ENCODE measurements around the gene MED12L. TPM values are rescaled to one million over a fixed set of nuclear protein-coding genes. Genes with fewer than 3 reads are reported as not detected.

The MED12L gene
- total and polyA plus RNA-seq, 10 of the 15 experiments (the other 5 are each of a cell fraction or from before 2014, with no cell fraction given), result 0.01 to 0.06 (median 0.03) TPM; not detected in 2

DNA sequence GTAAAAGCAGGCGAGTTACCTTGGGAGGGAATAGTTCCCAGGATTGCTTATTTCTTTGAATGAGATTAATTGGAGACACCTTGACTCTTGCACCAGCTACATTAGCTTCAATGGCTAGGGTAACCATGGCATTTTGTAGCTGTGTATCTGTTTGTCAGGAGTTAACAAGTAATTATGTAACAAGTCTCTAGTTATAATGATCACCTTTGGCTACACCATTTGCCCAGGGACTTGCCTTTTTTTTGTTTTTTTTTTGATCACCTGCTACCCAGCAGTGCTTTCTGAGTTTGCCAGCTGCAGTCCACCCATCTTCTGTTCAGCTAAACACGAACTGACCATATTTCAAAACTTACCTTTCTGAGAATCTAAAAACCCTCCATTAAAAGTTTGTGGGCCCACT, 2.2 kb downstream of the MED12L start (continued):
- TF ChIP-seq, protein P1, sequence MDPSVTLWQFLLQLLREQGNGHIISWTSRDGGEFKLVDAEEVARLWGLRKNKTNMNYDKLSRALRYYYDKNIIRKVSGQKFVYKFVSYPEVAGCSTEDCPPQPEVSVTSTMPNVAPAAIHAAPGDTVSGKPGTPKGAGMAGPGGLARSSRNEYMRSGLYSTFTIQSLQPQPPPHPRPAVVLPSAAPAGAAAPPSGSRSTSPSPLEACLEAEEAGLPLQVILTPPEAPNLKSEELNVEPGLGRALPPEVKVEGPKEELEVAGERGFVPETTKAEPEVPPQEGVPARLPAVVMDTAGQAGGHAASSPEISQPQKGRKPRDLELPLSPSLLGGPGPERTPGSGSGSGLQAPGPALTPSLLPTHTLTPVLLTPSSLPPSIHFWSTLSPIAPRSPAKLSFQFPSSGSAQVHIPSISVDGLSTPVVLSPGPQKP (IDR thresholded peaks at IDR 0.05; ENCODE audit: low read depth, low read length), result no peak

DNA sequence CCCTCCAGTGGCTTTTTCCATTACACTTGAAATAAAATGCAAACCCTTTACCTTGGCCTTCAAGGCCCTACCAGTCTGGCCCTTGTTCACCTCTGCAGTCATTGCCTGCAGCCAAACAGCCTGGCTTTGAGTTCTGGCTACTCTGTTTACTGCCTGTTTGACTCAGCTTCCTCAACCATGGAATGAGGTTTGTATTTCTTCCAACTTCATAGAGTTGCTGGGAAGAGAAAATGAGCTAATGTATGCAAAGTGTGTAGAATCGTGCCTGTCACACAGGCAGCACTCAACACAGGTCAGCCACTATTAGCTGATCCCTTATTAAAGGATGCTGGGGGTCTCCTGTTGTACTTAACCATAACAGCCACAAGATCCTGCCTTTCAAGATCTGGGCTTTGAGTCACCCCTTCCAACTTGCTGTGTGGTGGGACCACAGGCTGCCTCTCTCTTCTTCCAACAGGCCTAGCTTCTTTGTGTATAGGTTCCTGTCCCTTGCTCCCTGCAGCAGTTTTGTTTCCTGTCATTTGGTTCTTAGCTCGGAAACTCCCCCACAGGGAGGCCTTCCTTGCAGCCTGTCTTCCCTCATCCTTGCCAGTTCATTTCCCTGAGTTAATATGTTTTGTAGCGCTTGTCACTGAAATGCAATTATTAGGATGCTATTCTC, 6.4 kb downstream of the MED12L start:
- RAD21 ChIA-PET (ENCODE audit: unreplicated experiment), result no interaction called here
- Histone ChIP-seq H3K79me2 (ENCODE audit: control insufficient read depth, insufficient read depth, low read length) (no peaks in the 10 kb centered on the region), H3K36me3 (ENCODE audit: control insufficient read depth in 2 of 2, insufficient read depth in 2 of 2, low read length in 1 of 2) (no peaks in the 10 kb centered on the region), H3K4me3 (no peak overlapping the region), H3K27ac (ENCODE audit: control insufficient read depth, insufficient read depth) (no peak overlapping the region), H2AFZ (ENCODE audit: control insufficient read depth, low read depth, low read length) (no peak overlapping the region), H4K20me1 (ENCODE audit: control insufficient read depth, insufficient read depth) (no peaks in the 10 kb centered on the region), H3K9me3 (replicated peaks; ENCODE audit: control insufficient read depth, insufficient read depth, low read length) (no peaks in the 10 kb centered on the region), H3K27me3 (replicated peaks in 1 of 2; ENCODE audit: control insufficient read depth in 2 of 2, insufficient read depth in 2 of 2, low read length in 1 of 2) (peaks cover 0 to 14% of the 10 kb centered on the region in 2 experiments; a peak in 3 of 4 replicates), H3K4me1 (ENCODE audit: control insufficient read depth, insufficient read depth, low read length) (no peaks in the 10 kb centered on the region; the same call in 1 of the 2 replicates), H3K4me2 (ENCODE audit: control insufficient read depth, insufficient read depth) (no peak overlapping the region), H3K9ac (ENCODE audit: control insufficient read depth, insufficient read depth, low read length) (no peak overlapping the region)
- SMC1A ChIA-PET (ENCODE audit: uncharacterized antibody, unreplicated experiment), result interaction anchor here (0.7 kb wide), 1 partner anchor 137 kb away, joined by 5 read pairs; no protein-coding TSS in a partner anchor
- FAIRE-seq (no peak), DNase-seq (ENCODE audit: low read depth, low spot score) (no peak), ATAC-seq (no peak)
- WGBS (ENCODE audit: insufficient coverage, insufficient replicate concordance, low lambda C conversion rate, missing lambda C conversion rate), result 43% methylated on average over 3 of the region's 3 CpGs
- BruUV-seq (replicated peaks), result no TSS peak
- POLR2A ChIA-PET, result no interaction called here
- intact Hi-C loops (cut with micrococcal nuclease; ENCODE audit: unreplicated experiment), result no loop called here
- in situ Hi-C loops (cut with MboI), result no loop called here
- CTCF ChIA-PET, result no interaction called here
- TF ChIP-seq, protein P2, sequence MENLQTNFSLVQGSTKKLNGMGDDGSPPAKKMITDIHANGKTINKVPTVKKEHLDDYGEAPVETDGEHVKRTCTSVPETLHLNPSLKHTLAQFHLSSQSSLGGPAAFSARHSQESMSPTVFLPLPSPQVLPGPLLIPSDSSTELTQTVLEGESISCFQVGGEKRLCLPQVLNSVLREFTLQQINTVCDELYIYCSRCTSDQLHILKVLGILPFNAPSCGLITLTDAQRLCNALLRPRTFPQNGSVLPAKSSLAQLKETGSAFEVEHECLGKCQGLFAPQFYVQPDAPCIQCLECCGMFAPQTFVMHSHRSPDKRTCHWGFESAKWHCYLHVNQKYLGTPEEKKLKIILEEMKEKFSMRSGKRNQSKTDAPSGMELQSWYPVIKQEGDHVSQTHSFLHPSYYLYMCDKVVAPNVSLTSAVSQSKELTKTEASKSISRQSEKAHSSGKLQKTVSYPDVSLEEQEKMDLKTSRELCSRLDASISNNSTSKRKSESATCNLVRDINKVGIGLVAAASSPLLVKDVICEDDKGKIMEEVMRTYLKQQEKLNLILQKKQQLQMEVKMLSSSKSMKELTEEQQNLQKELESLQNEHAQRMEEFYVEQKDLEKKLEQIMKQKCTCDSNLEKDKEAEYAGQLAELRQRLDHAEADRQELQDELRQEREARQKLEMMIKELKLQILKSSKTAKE (IDR thresholded peaks at IDR 0.05; ENCODE audit: low read depth, poor library complexity, severe bottlenecking), result no peak
- TF ChIP-seq NBN (IDR thresholded peaks at IDR 0.05), result no peak
- TF ChIP-seq, protein P3, sequence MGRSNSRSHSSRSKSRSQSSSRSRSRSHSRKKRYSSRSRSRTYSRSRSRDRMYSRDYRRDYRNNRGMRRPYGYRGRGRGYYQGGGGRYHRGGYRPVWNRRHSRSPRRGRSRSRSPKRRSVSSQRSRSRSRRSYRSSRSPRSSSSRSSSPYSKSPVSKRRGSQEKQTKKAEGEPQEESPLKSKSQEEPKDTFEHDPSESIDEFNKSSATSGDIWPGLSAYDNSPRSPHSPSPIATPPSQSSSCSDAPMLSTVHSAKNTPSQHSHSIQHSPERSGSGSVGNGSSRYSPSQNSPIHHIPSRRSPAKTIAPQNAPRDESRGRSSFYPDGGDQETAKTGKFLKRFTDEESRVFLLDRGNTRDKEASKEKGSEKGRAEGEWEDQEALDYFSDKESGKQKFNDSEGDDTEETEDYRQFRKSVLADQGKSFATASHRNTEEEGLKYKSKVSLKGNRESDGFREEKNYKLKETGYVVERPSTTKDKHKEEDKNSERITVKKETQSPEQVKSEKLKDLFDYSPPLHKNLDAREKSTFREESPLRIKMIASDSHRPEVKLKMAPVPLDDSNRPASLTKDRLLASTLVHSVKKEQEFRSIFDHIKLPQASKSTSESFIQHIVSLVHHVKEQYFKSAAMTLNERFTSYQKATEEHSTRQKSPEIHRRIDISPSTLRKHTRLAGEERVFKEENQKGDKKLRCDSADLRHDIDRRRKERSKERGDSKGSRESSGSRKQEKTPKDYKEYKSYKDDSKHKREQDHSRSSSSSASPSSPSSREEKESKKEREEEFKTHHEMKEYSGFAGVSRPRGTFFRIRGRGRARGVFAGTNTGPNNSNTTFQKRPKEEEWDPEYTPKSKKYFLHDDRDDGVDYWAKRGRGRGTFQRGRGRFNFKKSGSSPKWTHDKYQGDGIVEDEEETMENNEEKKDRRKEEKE (IDR thresholded peaks at IDR 0.05), result no peak
- TF ChIP-seq SMAD1 (IDR thresholded peaks at IDR 0.05; ENCODE audit: low read depth, partially characterized antibody), result no peak
- TF ChIP-seq RUNX3 (IDR thresholded peaks at IDR 0.05; ENCODE audit: low read length), result no peak
- no peak for TF ChIP-seq ZSCAN29 (IDR thresholded peaks at IDR 0.05)
- no peak for TF ChIP-seq POU2F2 (IDR thresholded peaks at IDR 0.05; ENCODE audit: borderline replicate concordance, low read depth, low read length)
- TF ChIP-seq, protein P4, sequence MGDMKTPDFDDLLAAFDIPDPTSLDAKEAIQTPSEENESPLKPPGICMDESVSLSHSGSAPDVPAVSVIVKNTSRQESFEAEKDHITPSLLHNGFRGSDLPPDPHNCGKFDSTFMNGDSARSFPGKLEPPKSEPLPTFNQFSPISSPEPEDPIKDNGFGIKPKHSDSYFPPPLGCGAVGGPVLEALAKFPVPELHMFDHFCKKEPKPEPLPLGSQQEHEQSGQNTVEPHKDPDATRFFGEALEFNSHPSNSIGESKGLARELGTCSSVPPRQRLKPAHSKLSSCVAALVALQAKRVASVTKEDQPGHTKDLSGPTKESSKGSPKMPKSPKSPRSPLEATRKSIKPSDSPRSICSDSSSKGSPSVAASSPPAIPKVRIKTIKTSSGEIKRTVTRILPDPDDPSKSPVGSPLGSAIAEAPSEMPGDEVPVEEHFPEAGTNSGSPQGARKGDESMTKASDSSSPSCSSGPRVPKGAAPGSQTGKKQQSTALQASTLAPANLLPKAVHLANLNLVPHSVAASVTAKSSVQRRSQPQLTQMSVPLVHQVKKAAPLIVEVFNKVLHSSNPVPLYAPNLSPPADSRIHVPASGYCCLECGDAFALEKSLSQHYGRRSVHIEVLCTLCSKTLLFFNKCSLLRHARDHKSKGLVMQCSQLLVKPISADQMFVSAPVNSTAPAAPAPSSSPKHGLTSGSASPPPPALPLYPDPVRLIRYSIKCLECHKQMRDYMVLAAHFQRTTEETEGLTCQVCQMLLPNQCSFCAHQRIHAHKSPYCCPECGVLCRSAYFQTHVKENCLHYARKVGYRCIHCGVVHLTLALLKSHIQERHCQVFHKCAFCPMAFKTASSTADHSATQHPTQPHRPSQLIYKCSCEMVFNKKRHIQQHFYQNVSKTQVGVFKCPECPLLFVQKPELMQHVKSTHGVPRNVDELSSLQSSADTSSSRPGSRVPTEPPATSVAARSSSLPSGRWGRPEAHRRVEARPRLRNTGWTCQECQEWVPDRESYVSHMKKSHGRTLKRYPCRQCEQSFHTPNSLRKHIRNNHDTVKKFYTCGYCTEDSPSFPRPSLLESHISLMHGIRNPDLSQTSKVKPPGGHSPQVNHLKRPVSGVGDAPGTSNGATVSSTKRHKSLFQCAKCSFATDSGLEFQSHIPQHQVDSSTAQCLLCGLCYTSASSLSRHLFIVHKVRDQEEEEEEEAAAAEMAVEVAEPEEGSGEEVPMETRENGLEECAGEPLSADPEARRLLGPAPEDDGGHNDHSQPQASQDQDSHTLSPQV (IDR thresholded peaks at IDR 0.05), result no peak
- TF ChIP-seq SIX5 (IDR thresholded peaks at IDR 0.05; ENCODE audit: low read depth, low read length, severe bottlenecking), result no peak
- TF ChIP-seq HDGF (IDR thresholded peaks at IDR 0.05), result no peak
- no peak for TF ChIP-seq CREM (IDR thresholded peaks at IDR 0.05; ENCODE audit: low read depth)
- no peak for TF ChIP-seq BCL11A (IDR thresholded peaks at IDR 0.05; ENCODE audit: low read depth, low read length)

Measured in GM12878 (cell line).